Stimulated activated CD4-positive, alpha-beta T cell treated with anti-CD3 and anti-CD28 coated beads, Interleukin-4, amount 100 ng/mL, for 1 hour (primary cell): ENCODE measurements around the gene PTTG1.

Experiments used
- DNase-seq: peaks from one replicate; pipeline ENCODE4 v3.0.0-alpha.2; 2020

The PTTG1 gene

GRCh38 chr5:160456480-160457177, 35.0 kb downstream of the PTTG1 start:
- DNase-seq = no peak

GRCh38 chr5:160457252-160457651, 35.6 kb downstream of the PTTG1 start:
- no peak for DNase-seq

- DNase-seq = no peak
These were observed 37.4 kb downstream of the PTTG1 start for GRCh38 chr5:160458806-160459800.

GRCh38 chr5:160460377-160461049, 38.9 kb downstream of the PTTG1 start:
- no peak for DNase-seq

- no peak for DNase-seq
These were observed 39.7 kb downstream of the PTTG1 start for GRCh38 chr5:160461378-160461777.

GRCh38 chr5:160462167-160462566, 40.5 kb downstream of the PTTG1 start:
- DNase-seq = no peak

GRCh38 chr5:160463227-160463626, 41.6 kb downstream of the PTTG1 start:
- no peak for DNase-seq

GRCh38 chr5:160463740-160464465, 42.2 kb downstream of the PTTG1 start:
- no peak for DNase-seq

- no peak for DNase-seq
These were observed 42.8 kb downstream of the PTTG1 start for GRCh38 chr5:160464466-160464797.

GRCh38 chr5:160466116-160466515, 44.5 kb downstream of the PTTG1 start:
- DNase-seq = no peak

GRCh38 chr5:160466889-160467554, 45.4 kb downstream of the PTTG1 start:
- no peak for DNase-seq

- DNase-seq = peak; percentile 78
These were observed 46.1 kb downstream of the PTTG1 start for GRCh38 chr5:160467555-160468362.

GRCh38 chr5:160468363-160468975, 46.8 kb downstream of the PTTG1 start:
- no peak for DNase-seq

- DNase-seq = no peak
These were observed 47.8 kb downstream of the PTTG1 start for GRCh38 chr5:160469156-160470144.

- no peak for DNase-seq
These were observed 49.0 kb downstream of the PTTG1 start for GRCh38 chr5:160470437-160471361.

GRCh38 chr5:160471761-160472160, 50.1 kb downstream of the PTTG1 start:
- no peak for DNase-seq

GRCh38 chr5:160472482-160472881, 50.8 kb downstream of the PTTG1 start:
- no peak for DNase-seq

GRCh38 chr5:160473681-160474080, 52.0 kb downstream of the PTTG1 start:
- DNase-seq = no peak
